ENCODE measurements around the gene MUC2.

The MUC2 gene

GRCh38 chr11:1089738-1090599, 15.3 kb downstream of the MUC2 start:
- no peak for DNase-seq

DNA sequence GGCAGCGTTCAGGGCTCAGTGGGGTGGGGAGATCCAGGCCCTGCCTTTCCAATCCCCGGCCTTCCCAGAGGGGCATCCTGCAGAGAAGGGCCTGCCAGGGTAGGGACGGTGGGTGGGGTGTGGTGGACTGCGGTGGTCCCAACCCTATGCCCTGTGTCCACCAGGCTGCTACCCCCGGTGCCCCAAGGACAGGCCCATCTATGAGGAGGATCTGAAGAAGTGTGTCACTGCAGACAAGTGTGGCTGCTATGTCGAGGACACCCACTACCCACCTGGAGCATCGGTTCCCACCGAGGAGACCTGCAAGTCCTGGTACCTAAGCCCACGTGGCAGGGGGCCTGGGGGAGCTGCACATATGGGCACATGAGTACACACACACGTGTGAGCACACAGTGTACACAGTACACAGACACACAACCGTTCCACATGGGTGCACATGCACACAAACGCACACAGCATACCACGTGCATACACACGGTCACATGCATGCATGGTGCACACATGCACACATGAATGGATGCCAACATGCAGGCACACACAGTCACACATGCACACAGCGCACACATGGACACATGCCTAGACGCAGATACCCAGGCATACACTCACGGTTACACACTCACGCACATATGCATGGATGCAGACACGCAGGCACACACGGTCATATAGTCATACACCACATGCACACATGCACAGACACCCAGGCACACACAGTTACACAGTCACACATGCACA, 16.1 kb downstream of the MUC2 start:
- DNase-seq, result no peak

DNA sequence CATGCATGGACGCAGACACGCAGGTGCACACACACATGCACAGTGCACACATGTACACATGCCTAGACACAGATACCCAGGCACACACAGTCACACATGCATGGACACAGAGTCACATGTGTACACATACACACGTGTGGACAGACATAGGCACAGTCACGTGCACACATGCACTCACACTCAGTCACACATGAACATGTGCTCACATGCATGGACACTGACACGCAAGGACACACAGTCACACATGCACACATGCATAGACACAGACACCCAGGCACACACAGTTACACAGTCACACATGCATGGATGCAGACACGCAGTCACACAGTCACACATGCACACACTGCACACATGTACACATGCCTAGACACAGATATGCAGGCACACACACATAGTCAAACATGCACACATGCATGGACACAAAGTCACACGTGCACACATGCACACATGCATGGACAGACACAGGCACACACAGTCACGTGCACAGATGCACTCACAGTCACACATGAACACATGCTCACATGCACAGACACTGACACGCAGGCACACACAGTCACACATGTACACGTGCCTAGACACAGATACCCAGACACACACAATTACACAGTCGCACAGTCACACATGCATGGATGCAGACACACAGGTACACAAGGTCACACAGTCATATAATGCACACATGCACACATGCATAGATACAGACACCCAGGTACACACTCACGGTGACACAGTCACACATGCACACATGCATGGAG, 16.8 kb downstream of the MUC2 start:
- no peak for DNase-seq

GRCh38 chr11:1092145-1092670, 17.5 kb downstream of the MUC2 start:
- no peak for DNase-seq

DNA sequence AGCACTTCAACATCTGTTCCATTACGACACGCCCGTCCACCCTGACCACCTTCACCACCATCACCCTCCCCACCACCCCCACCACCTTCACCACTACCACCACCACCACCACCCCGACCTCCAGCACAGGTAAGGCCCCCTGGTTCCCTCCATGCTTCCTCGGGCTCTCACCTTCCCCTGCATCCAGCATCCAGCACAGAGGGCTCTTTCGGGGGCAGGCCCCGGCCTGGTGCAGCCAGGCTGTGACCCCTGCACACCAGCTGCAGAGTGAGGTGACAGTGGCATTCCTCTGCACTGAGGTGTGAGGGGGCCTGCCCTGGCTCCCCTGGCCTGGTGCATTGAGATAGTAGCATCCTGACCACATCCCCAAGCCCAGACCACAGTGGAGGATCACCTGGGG, 18.2 kb downstream of the MUC2 start:
- no peak for DNase-seq

DNA sequence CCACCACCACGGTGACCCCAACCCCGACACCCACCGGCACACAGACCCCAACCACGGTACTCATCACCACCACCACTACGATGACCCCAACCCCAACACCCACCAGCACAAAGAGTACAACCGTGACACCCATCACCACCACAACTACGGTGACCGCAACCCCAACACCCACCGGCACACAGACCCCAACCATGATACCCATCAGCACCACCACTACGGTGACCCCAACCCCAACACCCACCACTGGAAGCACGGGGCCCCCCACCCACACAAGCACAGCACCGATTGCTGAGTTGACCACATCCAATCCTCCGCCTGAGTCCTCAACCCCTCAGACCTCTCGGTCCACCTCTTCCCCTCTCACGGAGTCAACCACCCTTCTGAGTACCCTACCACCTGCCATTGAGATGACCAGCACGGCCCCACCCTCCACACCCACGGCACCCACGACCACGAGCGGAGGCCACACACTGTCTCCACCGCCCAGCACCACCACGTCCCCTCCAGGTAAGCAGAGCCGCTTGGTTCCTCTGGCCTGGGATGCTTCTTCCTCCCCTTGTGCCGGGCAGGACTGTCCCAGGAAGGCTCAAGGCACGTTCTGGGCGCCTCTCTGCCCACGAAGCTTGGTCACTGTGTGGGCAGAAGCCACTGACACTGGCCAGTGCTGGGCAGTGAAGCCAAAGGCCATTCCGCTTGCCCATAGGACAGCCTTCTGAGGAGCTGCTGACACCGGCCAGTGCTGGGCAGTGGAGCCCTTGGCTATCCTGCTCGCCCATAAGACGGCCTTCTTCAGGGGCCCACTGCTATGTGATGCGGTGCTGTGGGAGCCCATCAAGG, 25.1 kb downstream of the MUC2 start:
- DNase-seq, result no peak

GRCh38 chr11:1100417-1101245, 26.0 kb downstream of the MUC2 start:
- no peak for DNase-seq

DNA sequence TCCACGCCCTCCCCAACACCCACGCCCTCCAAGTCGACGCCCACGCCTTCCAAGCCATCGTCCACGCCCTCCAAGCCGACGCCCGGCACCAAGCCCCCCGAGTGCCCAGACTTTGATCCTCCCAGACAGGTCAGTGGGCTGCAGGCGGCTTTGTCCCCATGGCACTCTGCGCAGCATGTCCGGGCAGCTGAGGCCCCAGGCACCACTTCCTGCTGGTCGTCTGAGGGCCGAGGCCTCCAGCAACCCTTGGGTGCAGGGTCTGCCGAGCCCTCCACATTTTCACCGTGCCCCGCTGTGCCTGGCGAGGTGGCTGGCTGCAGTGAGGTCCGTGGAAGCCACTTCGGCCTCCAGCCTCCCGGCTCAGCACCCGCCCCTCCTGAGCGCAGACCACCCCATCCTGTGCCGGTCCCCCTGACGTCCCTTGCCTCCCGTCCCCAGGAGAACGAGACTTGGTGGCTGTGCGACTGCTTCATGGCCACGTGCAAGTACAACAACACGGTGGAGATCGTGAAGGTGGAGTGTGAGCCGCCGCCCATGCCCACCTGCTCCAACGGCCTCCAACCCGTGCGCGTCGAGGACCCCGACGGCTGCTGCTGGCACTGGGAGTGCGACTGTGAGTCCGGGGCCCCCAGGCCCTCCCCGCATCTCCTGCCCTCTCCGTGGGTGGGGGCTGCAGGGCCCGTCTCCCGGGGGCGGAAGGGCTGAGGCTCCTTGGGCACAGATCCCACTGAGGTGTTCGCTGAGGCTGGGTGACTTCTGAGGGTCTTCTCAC, 26.8 kb downstream of the MUC2 start:
- DNase-seq, result no peak

DNA sequence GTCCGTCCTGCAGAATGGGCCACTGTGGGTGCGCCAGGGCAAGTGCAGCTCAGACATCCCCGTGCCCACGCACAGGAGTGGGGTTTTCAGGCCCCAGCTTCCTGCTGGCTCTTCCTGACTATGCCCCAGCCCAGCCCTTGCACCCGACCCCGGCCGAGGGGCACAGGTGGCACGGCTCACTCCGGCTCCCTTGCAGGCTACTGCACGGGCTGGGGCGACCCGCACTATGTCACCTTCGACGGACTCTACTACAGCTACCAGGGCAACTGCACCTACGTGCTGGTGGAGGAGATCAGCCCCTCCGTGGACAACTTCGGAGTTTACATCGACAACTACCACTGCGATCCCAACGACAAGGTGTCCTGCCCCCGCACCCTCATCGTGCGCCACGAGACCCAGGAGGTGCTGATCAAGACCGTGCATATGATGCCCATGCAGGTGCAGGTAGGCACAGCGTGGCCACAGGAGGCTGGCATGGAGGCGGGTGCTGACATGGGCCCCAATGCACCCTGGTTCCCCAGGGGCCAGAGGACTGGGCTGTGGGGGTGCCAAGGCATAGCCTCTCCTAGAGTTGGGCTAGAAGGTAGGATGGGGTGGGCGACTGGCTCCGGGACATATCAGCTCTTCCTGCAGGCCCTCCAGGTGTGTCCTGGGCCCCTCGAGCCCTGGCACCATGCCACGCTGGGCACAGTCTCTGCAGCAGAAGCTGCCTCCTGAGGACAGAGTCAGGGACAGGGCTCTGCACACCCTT, 27.7 kb downstream of the MUC2 start:
- no peak for DNase-seq

DNA sequence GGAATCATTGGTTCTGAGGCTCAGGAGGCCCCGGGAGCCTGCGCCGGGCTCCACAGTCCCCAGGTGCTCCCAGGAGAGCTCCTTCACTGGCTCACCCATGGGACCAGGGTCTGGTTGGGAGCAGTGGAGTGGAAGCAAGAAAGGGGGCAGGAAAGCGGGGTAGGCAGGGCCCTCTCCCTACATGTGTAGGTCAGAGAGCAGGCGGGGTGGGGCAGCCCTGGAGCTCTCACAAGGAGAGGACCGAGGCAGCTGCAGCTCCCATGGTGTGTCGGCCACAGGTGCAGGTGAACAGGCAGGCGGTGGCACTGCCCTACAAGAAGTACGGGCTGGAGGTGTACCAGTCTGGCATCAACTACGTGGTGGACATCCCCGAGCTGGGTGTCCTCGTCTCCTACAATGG, 28.3 kb downstream of the MUC2 start:
- no peak for DNase-seq

- DNase-seq, result no peak
Observed at GRCh38 chr11:1103401-1104360, 29.0 kb downstream of the MUC2 start.

- DNase-seq, result no peak
Observed at GRCh38 chr11:1104411-1105182, 29.9 kb downstream of the MUC2 start.

DNA sequence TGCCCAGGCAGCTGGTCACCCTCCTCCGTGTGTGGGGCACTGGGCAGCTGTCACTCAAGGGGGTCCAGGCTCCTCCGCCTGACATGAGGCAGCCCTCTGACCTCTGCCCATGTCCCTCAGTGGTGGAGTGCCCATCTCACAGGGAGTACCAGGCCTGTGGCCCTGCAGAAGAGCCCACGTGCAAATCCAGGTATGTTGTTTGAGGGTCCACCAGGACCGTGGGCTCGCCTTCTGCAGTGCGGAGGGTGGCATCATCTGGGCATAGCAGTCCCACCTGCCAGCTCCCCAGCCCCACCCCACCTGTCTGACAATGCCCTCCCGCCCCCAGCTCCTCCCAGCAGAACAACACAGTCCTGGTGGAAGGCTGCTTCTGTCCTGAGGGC, 30.5 kb downstream of the MUC2 start:
- DNase-seq, result no peak

GRCh38 chr11:1106387-1106786, 31.7 kb downstream of the MUC2 start:
- no peak for DNase-seq

DNA sequence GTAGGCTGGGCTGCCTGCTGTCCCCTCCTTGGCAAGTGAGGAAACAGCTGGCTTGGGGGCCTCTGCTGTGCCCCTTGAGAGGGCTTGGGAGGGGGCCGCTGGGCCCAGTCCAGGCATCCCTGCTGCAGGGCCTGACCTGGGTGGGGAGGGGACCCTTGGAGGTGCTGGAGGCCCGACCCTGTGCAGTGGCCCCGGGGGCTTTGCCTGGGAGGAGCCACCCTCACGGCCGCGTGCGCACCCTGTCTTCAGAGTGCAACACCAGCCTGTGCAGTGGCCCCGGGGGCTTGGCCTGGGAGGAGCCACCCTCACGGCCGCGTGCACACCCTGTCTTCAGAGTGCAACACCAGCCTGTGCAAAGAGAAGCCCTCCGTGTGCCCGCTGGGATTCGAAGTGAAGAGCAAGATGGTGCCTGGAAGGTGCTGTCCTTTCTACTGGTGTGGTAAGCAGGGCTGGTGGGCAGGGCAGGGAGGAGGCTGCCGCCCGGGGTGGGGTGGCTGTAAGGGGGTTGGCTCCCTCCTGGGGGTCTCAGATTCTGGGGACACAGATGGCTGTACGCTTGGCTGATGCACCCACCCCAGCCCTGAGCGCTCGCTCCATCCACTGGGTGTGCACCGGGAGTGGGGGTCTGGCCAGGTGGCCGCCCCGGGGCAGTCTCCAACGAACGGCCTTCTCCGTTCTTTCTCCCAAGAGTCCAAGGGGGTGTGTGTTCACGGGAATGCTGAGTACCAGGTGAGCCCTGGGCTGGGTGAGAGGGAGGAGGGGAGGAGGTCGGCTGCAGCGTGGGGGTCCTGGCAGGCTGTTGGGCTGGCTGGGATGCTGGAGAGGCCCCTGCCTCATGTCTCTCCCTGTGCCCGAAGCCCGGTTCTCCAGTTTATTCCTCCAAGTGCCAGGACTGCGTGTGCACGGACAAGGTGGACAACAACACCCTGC, 32.9 kb downstream of the MUC2 start:
- no peak for DNase-seq

DNA sequence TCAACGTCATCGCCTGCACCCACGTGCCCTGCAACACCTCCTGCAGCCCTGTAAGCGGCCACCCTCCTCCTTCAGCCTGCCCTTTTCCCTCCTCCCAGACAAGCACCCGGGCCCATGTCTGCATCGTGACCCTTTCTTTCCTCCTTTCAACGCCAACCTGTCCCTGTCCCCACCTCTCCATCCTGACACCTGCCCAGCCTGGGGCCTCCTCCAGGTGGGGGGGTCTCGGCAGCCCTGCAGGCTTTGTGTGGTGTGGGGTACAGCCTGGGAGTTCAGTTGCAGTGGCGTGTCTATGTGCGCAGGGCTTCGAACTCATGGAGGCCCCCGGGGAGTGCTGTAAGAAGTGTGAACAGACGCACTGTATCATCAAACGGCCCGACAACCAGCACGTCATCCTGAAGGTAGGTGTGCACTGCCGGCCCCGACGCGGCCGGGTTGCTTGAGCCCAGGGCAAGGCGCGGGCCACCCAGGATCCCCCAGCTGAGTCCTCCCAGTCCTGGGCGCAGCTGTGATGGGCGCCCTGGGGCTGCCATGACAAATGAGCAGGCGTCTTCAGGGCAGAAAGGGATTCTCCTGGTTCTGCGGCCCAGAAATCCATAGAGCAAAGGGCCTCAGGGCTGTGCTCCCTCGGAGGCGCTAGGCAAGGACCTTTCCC, 33.7 kb downstream of the MUC2 start:
- DNase-seq, result no peak
